ENCODE measurements around the gene GNG12. TPM values are rescaled to one million over a fixed set of nuclear protein-coding genes. Genes with fewer than 3 reads are reported as not detected.

GNG12 gene
- total RNA-seq, 1 experiment from 2014 or later, result 12.5 TPM

DNA sequence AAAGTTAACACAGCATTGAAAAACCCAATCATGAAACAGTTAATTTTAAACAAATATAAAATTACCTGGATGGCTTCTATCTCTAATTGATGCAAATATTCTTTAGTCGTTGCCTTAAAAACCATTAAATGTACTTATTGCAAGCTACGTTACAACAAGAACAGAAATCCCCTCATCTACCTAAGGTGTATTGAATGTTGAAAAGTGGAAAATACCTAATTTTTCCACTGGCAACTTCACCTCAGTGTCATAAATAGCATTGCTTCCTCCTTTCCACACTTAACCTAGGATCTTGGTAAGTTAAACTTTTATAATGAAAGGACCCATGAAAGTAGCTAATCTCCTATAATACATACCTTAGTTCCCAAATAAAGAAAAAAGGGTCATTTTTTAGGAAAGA lies 142.9 kb downstream of the GNG12 start:
- ChIA-PET POLR2A (no interaction called here), CTCF (no interaction called here)
- Histone ChIP-seq H3K4me1 (peaks cover 30% of the 10 kb centered on the region), H3K36me3 (ENCODE audit: control insufficient read depth, insufficient read depth, low read length) (peaks cover 1% of the 10 kb centered on the region), H3K4me3 (ENCODE audit: low read depth, low read length) (no peak overlapping the region), H3K27me3 (replicated peaks; ENCODE audit: control insufficient read depth, insufficient read depth, low read length) (no peaks in the 10 kb centered on the region), H3K9me3 (no peaks in the 10 kb centered on the region)
- Mint-ChIP-seq H3K4me3 (ENCODE audit: unreplicated experiment) (no peak overlapping the region), H3K36me3 (ENCODE audit: insufficient read depth, unreplicated experiment) (peaks cover 39% of the 10 kb centered on the region), H3K4me1 (ENCODE audit: low read depth, unreplicated experiment) (peaks cover 19% of the 10 kb centered on the region), H3K27me3 (ENCODE audit: insufficient read depth, unreplicated experiment) (no peaks in the 10 kb centered on the region), H3K9me3 (ENCODE audit: unreplicated experiment) (no peaks in the 10 kb centered on the region), H3K27ac (ENCODE audit: unreplicated experiment) (no peak overlapping the region)
- no peak for TF ChIP-seq CTCF (IDR thresholded peaks at IDR 0.05; ENCODE audit: insufficient read depth in 1 of 2, low read depth in 1 of 2, low read length in 1 of 2, severe bottlenecking in 1 of 2, unreplicated experiment in 1 of 2)
- intact Hi-C loops (cut with micrococcal nuclease; ENCODE audit: unreplicated experiment), result no loop called here
- no TSS peak for BruUV-seq (replicated peaks)
- no peak for DNase-seq

GRCh38 chr1:67690018-67690363 lies 143.3 kb downstream of the GNG12 start:
- H3K4me3 Mint-ChIP-seq (ENCODE audit: unreplicated experiment), result no peak overlapping the region
- intact Hi-C loops (cut with micrococcal nuclease; ENCODE audit: unreplicated experiment), result no loop called here
- H3K27me3 Mint-ChIP-seq (ENCODE audit: insufficient read depth, unreplicated experiment), result no peaks in the 10 kb centered on the region
- H3K36me3 Mint-ChIP-seq (ENCODE audit: insufficient read depth, unreplicated experiment), result peaks cover 43% of the 10 kb centered on the region
- no peak for DNase-seq
- H3K9me3 ChIP-seq, result no peaks in the 10 kb centered on the region
- H3K4me3 ChIP-seq (ENCODE audit: low read depth, low read length), result no peak overlapping the region
- H3K4me1 Mint-ChIP-seq (ENCODE audit: low read depth, unreplicated experiment), result peaks cover 16% of the 10 kb centered on the region
- no peak for TF ChIP-seq CTCF (IDR thresholded peaks at IDR 0.05; ENCODE audit: insufficient read depth in 1 of 2, low read depth in 1 of 2, low read length in 1 of 2, severe bottlenecking in 1 of 2, unreplicated experiment in 1 of 2)
- POLR2A ChIA-PET, result no interaction called here
- no peak overlapping the region for H3K27ac Mint-ChIP-seq (ENCODE audit: unreplicated experiment)
- H3K36me3 ChIP-seq (ENCODE audit: control insufficient read depth, insufficient read depth, low read length), result peaks cover 1% of the 10 kb centered on the region
- H3K9me3 Mint-ChIP-seq (ENCODE audit: unreplicated experiment), result no peaks in the 10 kb centered on the region
- CTCF ChIA-PET, result no interaction called here
- no peaks in the 10 kb centered on the region for H3K27me3 ChIP-seq (replicated peaks; ENCODE audit: control insufficient read depth, insufficient read depth, low read length)
- H3K4me1 ChIP-seq, result peaks cover 30% of the 10 kb centered on the region
- BruUV-seq (replicated peaks), result no TSS peak

DNA sequence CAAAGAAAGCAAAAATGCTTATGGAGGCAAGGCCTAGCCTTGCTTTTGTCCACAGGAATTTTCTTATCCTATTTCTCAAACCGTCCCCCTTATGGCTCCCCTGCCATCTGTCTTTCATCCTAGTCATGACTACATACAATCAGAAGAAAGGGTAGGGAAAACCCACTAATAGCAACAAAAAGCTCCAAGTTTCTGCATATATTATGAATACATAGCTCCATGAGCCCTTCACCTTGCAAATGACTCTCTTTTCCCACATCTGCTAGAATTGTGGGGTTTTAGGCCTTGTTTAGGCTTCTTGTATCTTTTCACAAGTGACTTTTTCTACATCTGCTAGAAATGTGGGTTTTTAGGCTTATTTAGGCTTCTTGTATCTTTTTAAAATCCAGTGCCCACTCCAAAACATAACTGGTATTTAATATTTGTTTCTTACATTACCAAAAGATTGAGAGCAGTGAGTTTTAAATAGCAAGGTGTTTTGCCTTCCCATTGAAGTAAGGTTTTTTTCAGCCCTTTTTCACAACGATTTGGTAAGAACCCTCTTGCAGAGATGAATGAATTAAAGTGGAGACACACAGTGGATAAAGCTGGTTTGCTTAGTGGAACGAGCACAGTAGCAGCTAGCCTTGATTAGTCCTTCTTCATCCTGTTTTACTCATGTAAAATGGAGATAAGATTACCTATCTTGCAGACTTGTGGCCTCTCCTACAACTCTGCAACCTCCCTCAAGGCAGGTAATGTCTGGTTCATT lies 143.8 kb downstream of the GNG12 start:
- CTCF ChIA-PET, result no interaction called here
- POLR2A ChIA-PET, result no interaction called here
- peaks cover 12% of the 10 kb centered on the region for H3K4me1 Mint-ChIP-seq (ENCODE audit: low read depth, unreplicated experiment)
- no peak overlapping the region for H3K27ac Mint-ChIP-seq (ENCODE audit: unreplicated experiment)
- H3K9me3 ChIP-seq, result no peaks in the 10 kb centered on the region
- H3K27me3 Mint-ChIP-seq (ENCODE audit: insufficient read depth, unreplicated experiment), result no peaks in the 10 kb centered on the region
- no peak overlapping the region for H3K4me3 Mint-ChIP-seq (ENCODE audit: unreplicated experiment)
- H3K36me3 Mint-ChIP-seq (ENCODE audit: insufficient read depth, unreplicated experiment), result peaks cover 46% of the 10 kb centered on the region
- peaks cover 32% of the 10 kb centered on the region for H3K4me1 ChIP-seq
- no peak for DNase-seq
- no peaks in the 10 kb centered on the region for H3K27me3 ChIP-seq (replicated peaks; ENCODE audit: control insufficient read depth, insufficient read depth, low read length)
- H3K4me3 ChIP-seq (ENCODE audit: low read depth, low read length), result no peak overlapping the region
- H3K9me3 Mint-ChIP-seq (ENCODE audit: unreplicated experiment), result no peaks in the 10 kb centered on the region
- H3K36me3 ChIP-seq (ENCODE audit: control insufficient read depth, insufficient read depth, low read length), result peaks cover 1% of the 10 kb centered on the region
- no TSS peak for BruUV-seq (replicated peaks)
- intact Hi-C loops (cut with micrococcal nuclease; ENCODE audit: unreplicated experiment), result loop anchor here (5.0 kb wide), 1 partner anchor 42 kb away; no protein-coding TSS in a partner anchor
- no peak for TF ChIP-seq CTCF (IDR thresholded peaks at IDR 0.05; ENCODE audit: insufficient read depth in 1 of 2, low read depth in 1 of 2, low read length in 1 of 2, severe bottlenecking in 1 of 2, unreplicated experiment in 1 of 2)
